NCI-H69 (cell line): ENCODE measurements around the gene SHMT2.

Source experiments
- DNase-seq: peaks from one replicate; lab custom pipeline; 2025; lab: John Stamatoyannopoulos, UW

Gene SHMT2

GRCh38 chr12:57198329-57198728 lies 31.2 kb upstream of the SHMT2 start:
- no peak for DNase-seq

GRCh38 chr12:57199191-57199590 lies 30.3 kb upstream of the SHMT2 start:
- no peak for DNase-seq

DNA sequence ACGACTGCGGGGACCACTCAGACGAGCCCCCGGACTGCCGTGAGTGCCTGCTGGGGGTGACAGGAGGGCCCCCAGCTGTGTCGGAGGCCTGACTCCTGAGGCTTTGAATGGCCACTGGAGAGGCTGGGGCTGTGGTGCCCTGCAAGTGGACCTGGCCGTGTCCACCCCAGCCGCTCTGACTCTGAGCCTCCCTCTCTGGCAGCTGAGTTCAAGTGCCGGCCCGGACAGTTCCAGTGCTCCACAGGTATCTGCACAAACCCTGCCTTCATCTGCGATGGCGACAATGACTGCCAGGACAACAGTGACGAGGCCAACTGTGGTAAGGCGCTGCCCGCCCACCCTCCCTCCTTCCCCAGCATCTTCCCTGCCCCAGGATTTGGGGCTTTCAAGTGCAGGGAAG lies 29.0 kb upstream of the SHMT2 start:
- DNase-seq, result no peak

DNA sequence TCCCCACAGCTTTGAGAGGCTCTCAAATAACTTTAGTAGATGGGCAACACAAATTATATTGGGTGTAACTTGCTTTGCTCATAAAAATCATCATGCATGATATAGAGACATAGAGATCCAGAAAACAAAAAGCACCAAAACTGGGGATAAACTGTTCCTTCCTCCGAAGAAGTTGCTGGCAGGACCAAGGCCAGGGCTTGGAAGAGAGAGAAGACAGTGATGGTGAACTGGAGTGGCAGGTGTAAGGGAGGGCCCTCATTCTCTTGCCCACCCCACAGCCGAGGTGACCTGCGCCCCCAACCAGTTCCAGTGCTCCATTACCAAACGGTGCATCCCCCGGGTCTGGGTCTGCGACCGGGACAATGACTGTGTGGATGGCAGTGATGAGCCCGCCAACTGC lies 28.3 kb upstream of the SHMT2 start:
- DNase-seq, result no peak

- DNase-seq, result no peak
Measured at GRCh38 chr12:57201631-57202030, 27.9 kb upstream of the SHMT2 start.

DNA sequence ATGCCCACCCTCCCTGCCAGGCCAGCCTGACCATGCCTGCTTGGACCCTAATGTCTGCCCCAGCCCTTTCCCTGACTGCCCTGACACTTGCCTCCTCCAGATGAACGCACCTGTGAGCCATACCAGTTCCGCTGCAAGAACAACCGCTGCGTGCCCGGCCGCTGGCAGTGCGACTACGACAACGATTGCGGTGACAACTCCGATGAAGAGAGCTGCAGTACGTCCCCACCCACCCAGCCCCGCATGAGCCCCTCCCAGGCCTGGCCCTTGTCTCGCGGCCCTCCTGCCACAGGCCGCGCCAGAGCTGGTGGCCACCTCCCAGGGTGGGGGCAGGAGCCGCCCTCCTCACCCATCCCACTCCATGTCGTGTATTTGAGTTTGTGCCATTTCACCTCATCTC lies 27.2 kb upstream of the SHMT2 start:
- no peak for DNase-seq

DNA sequence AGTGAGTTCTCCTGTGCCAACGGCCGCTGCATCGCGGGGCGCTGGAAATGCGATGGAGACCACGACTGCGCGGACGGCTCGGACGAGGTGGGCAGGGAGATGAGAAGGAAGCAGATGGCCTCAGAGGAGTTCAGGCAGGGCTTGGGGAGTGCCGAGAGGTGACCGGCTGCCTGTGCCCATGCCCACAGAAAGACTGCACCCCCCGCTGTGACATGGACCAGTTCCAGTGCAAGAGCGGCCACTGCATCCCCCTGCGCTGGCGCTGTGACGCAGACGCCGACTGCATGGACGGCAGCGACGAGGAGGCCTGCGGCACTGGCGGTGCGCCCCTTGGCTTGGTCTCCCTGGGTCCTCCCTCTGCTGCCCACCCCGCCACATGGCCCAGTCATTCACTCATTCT lies 26.3 kb upstream of the SHMT2 start:
- no peak for DNase-seq

- DNase-seq, result no peak
Measured at GRCh38 chr12:57203791-57204190, 25.7 kb upstream of the SHMT2 start.

DNA sequence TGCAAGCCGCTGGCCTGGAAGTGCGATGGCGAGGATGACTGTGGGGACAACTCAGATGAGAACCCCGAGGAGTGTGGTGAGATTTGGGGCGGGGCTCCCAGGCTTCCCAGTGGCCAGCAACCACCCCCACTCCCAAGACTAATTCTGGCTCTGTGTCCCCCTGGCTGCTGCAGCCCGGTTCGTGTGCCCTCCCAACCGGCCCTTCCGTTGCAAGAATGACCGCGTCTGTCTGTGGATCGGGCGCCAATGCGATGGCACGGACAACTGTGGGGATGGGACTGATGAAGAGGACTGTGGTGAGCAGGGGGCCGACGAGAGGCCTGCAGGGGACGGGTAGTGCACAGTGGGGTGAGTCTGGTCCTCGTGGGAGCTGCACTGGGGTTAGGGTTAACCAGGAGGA lies 25.1 kb upstream of the SHMT2 start:
- no peak for DNase-seq

DNA sequence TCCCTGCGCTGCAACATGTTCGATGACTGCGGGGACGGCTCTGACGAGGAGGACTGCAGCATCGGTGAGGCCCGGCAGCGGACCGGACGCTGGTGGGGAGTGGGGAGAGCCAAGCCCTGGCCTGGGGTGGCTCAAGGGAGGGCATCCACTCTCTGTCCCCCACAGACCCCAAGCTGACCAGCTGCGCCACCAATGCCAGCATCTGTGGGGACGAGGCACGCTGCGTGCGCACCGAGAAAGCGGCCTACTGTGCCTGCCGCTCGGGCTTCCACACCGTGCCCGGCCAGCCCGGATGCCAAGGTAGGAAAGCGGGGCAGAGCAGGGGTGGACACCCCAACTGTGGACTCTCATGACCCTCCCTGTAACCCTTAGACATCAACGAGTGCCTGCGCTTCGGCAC lies 24.3 kb upstream of the SHMT2 start:
- no peak for DNase-seq

DNA sequence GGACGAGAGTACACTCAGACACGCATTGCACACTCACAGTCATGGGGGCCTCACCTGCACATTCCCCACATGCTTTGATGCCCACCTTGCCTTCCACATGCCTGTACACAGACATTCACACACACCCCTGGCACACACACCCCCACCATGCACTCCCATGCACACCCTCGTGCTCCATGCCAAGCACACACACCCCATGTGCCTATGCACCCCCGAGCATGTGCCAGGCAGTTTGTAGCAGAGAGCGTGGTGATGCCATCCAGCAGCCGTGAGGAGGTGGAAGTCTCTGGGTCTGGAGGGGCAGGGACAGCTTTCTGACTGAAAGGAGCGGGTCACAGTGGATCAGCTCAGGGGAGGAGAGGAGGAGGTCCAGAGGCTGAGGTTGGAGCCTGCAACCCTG lies 23.6 kb upstream of the SHMT2 start:
- no peak for DNase-seq

GRCh38 chr12:57207731-57208630 lies 21.5 kb upstream of the SHMT2 start:
- no peak for DNase-seq

DNA sequence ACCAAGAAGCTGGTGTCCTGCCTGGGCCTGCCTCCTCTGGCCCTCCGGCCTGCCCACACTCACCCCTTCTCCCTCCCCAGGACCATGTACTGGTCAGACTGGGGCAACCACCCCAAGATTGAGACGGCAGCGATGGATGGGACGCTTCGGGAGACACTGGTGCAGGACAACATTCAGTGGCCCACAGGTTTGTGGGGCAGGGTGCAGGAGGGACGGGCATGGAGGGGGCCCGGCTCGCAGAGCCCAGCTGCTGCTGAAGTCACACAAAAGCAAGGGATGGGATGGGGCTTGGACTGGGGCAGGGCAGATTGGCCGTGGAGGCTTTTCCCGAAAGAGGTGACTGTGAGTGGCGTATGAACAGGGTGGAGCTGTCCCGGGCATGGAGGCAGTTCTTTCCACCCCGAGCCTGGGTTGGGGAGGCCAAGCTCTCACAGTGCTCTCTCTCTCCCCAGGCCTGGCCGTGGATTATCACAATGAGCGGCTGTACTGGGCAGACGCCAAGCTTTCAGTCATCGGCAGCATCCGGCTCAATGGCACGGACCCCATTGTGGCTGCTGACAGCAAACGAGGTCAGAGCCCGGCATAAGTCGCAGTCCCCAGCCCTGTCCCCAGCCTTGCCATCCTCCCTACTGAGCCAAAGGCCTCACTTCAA lies 20.8 kb upstream of the SHMT2 start:
- no peak for DNase-seq

- DNase-seq, result no peak
Measured at GRCh38 chr12:57209916-57210315, 19.6 kb upstream of the SHMT2 start.

GRCh38 chr12:57210461-57210860 lies 19.1 kb upstream of the SHMT2 start:
- no peak for DNase-seq

DNA sequence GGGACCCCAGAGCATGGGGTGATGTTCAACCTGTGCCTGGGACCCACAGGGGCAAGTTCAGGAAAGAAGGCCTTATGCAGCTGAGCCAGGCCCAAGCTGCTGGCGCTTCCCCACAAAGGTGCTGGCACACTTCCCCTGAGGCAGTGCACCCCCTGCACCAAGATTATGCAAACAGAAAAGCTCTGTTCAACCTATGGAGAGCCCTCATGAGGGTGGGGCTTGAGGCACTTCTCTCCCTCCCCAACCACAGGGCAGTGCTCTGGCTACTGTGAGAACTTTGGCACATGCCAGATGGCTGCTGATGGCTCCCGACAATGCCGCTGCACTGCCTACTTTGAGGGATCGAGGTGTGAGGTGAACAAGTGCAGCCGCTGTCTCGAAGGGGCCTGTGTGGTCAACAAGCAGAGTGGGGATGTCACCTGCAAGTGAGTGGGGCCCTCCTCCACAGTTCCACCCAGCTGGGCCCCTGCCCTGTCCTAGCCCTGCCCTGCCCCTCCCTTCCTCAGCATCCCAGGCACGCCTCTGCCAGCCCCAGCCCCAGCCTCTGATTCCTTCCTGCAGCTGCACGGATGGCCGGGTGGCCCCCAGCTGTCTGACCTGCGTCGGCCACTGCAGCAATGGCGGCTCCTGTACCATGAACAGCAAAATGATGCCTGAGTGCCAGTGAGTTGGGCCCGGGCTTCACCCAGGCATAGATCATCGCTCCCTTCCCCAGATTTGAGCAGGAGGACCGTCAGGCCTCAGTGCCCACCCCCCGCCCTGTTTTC lies 18.4 kb upstream of the SHMT2 start:
- DNase-seq, result peak; percentile 72

DNA sequence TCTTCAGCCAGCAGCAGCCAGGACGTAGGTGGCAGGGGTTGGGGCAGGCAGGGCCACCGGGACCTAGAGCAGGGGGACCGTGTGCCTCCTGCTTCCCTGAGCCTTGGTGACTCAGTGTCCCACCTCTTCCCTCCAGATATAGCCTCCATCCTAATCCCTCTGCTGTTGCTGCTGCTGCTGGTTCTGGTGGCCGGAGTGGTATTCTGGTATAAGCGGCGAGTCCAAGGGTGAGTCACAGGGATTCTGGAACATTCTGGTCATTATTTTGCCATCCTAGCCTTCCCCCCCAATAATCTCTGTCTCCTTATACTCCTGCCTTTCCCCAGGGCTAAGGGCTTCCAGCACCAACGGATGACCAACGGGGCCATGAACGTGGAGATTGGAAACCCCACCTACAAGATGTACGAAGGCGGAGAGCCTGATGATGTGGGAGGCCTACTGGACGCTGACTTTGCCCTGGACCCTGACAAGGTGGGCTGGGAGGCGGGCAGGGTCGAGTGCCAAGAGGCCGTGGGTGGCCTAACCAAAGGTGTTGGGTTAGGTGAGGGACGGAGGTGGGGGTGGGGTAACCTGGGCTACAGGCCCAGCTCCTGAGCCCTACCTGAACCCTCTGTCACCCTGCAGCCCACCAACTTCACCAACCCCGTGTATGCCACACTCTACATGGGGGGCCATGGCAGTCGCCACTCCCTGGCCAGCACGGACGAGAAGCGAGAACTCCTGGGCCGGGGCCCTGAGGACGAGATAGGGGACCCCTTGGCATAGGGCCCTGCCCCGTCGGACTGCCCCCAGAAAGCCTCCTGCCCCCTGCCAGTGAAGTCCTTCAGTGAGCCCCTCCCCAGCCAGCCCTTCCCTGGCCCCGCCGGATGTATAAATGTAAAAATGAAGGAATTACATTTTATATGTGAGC lies 17.5 kb upstream of the SHMT2 start:
- no peak for DNase-seq

GRCh38 chr12:57212701-57213057 lies 16.8 kb upstream of the SHMT2 start:
- DNase-seq, result no peak

- peak; percentile 91 for DNase-seq
Measured at GRCh38 chr12:57213058-57213715, 16.3 kb upstream of the SHMT2 start.

DNA sequence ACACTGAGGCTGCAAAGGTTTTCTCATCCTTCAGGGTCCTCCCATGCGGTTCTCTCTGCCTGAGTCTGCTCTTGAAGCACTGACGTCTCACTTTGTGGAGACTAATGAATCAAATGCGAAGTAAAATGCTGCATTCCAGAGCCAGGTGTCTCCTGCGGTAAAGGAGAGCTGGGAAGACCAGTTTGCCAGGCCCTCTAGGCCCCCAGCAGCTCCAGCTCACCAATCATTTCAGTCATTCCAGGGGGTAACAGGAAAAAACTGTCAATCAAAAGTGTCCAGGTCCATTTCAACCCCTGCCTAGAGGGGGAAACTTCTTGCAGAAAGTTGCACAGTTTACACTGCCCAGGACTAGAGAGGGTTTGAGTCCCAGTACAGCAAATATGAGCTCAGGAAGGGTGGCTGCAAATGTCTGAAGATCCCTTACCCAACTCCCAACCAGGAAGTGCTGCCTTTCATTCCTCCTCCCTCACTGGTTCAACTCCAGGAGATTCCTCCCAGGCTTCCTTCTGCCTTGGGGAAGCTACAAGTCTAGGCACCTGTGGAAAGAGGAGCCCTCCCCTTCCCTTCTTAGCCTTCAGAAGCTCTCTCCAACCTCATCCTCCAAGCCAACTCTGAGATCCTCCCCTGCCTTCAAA lies 15.6 kb upstream of the SHMT2 start:
- no peak for DNase-seq

- peak; percentile 91 for DNase-seq
Measured at GRCh38 chr12:57214398-57214781, 15.1 kb upstream of the SHMT2 start.
